Prostate gland (tissue), 2 donors: Measurements from ENCODE around the gene TXNRD2. TPM values are rescaled to one million over a fixed set of nuclear protein-coding genes. Genes with fewer than 3 reads are reported as not detected.
"Not testable (repeated sequence)": the region's sequence is repeated elsewhere in the genome, so short reads cannot be mapped to it uniquely, and the experiment has no call there.

ENCODE experiments used
- DNase-seq: peaks from one replicate; pipeline ENCODE4 v3.0.0-alpha.2; 2019; ENCODE audit warnings: low spot score
- H3K27ac ChIP-seq, 2 donors: fragments of 200-600 bp; sonication (generic); 2 replicates each; pipeline ENCODE4 v1.5.1; 2017 to 2019
- H3K27me3 ChIP-seq: fragments of 200-600 bp; sonication (generic); replicated peaks from 2 replicates; pipeline ENCODE4 v1.5.1; 2019; ENCODE audit not compliant: insufficient read depth
- H3K36me3 ChIP-seq, 2 donors: fragments of 200-600 bp; sonication (generic); 1 replicate in 1 of 2; 2 replicates in 1 of 2; pipeline versions ENCODE4 v1.5.1 to v1.8.1; 2017 to 2019
- H3K4me1 ChIP-seq: fragments of 200-600 bp; sonication (generic); replicated peaks from 2 replicates; pipeline ENCODE4 v1.5.1; 2019
- H3K4me3 ChIP-seq, 2 donors: fragments of 200-600 bp; sonication (generic); 2 replicates each; pipeline ENCODE4 v1.5.1; 2017 to 2019
- H3K9me3 ChIP-seq: fragments of 200-600 bp; sonication (generic); 2 replicates; pipeline ENCODE4 v1.5.1; 2017
- CTCF ChIP-seq, 4 experiments: fragments of 200-600 bp in 2 of 4; fragments of 450-650 bp in 2 of 4; sonication (generic) in 2 of 4; IDR thresholded peaks; 1 replicate in 3 of 4; 2 replicates in 1 of 4; pipeline ENCODE4 v1.5.1; 2016 to 2019; ENCODE audit warnings: antibody characterized with exemption in 4 of 4, mild to moderate bottlenecking in 2 of 4, moderate library complexity in 2 of 4
- POLR2A ChIP-seq: fragments of 450-650 bp; IDR thresholded peaks from one replicate; pipeline ENCODE4 v1.6.1; 2016; ENCODE audit warnings: antibody characterized with exemption, mild to moderate bottlenecking
- POLR2AphosphoS5 ChIP-seq: sonication (generic); formaldehyde crosslinking; IDR thresholded peaks from one replicate; pipeline ENCODE4 v1.6.1; 2017; ENCODE audit warnings: antibody characterized with exemption
- WGBS: methylation state at CpG from one replicate; pipeline ENCODE4 v1.1.5; 2018; 5-methylcytosine and 5-hydroxymethylcytosine counted together
- intact Hi-C: fragments of 100-400 bp; cut with DNase I; formaldehyde crosslinking; loops from one replicate; pipeline ENCODE4 v1.14.2; 2022
- total RNA-seq, 2 donors: library from RNA; depleted of rRNA; stranded (reverse); fragments of >200 nt; gene quantifications; one replicate each; pipeline ENCODE4 v1.1.0, GENCODE V29; 2016

Gene TXNRD2
- total RNA-seq, 2 donors from 2014 or later, result 62.1 to 84.5 TPM

- TF ChIP-seq POLR2A, result no peak
- H3K4me3 ChIP-seq, result no peak overlapping the region
- H3K27me3 ChIP-seq, result no peaks in the 10 kb centered on the region
- no peak for DNase-seq
- intact Hi-C loops, result loop anchor here (1.0 kb wide), 1 partner anchor 179 kb away; no protein-coding TSS in a partner anchor
- peaks cover 0 to 7% of the 10 kb centered on the region in 2 donors for H3K36me3 ChIP-seq
- H3K4me1 ChIP-seq, result peaks cover 15% of the 10 kb centered on the region
- whole genome bisulfite sequencing, result 33% methylated on average over 3 of the region's 4 CpGs
- H3K9me3 ChIP-seq, result no peaks in the 10 kb centered on the region
- peak overlapping the region in 1 of 2 donors; percentile 23 for H3K27ac ChIP-seq
These were observed 31.4 kb downstream of the TXNRD2 start for GRCh38 chr22:19910180-19910744.

- no peaks in the 10 kb centered on the region for H3K27me3 ChIP-seq
- 32% methylated on average over 6 of the region's 6 CpGs for WGBS
- no peak overlapping the region for H3K4me3 ChIP-seq
- peak; percentile 83 to 96 (median 92) for TF ChIP-seq CTCF (IDR thresholded peaks at IDR 0.05)
- peak; percentile 50 for TF ChIP-seq POLR2AphosphoS5
- TF ChIP-seq POLR2A, result no peak
- peaks cover 20% of the 10 kb centered on the region for H3K4me1 ChIP-seq
- DNase-seq, result peak; percentile 86
- H3K36me3 ChIP-seq, result peaks cover 0 to 3% of the 10 kb centered on the region in 2 donors
- peak overlapping the region in 1 of 2 donors; percentile 23 for H3K27ac ChIP-seq
- no peaks in the 10 kb centered on the region for H3K9me3 ChIP-seq
- intact Hi-C loops, result loop anchor here (1.0 kb wide), 1 partner anchor 178 kb away; no protein-coding TSS in a partner anchor
These were observed 32.1 kb downstream of the TXNRD2 start for GRCh38 chr22:19909350-19910179.

GRCh38 chr22:19907902-19908301 lies 33.7 kb downstream of the TXNRD2 start:
- H3K27me3 ChIP-seq, H3K9me3 ChIP-seq, H3K4me3 ChIP-seq, H3K27ac ChIP-seq, H3K36me3 ChIP-seq, intact Hi-C loops, DNase-seq: not testable (repeated sequence)
- H3K4me1 ChIP-seq, result peaks cover 20% of the 10 kb centered on the region
- 93% methylated on average over 16 of the region's 16 CpGs for WGBS

- peaks cover 18% of the 10 kb centered on the region for H3K4me1 ChIP-seq
- 91% methylated on average over 25 of the region's 25 CpGs for WGBS
- H3K36me3 ChIP-seq, DNase-seq, intact Hi-C loops, H3K27ac ChIP-seq, H3K4me3 ChIP-seq, H3K27me3 ChIP-seq, H3K9me3 ChIP-seq: not testable (repeated sequence)
These were observed 34.8 kb downstream of the TXNRD2 start for GRCh38 chr22:19906864-19907263.

GRCh38 chr22:19905347-19906276 lies 36.0 kb downstream of the TXNRD2 start:
- Histone ChIP-seq H3K36me3 (no peaks in the 10 kb centered on the region), H3K27ac (no peak overlapping the region), H3K4me1 (peaks cover 12% of the 10 kb centered on the region), H3K4me3 (no peak overlapping the region), H3K27me3 (no peaks in the 10 kb centered on the region), H3K9me3 (no peaks in the 10 kb centered on the region)
- intact Hi-C loops, result no loop called here
- no peak for TF ChIP-seq POLR2A
- TF ChIP-seq POLR2AphosphoS5, result no peak
- TF ChIP-seq CTCF (IDR thresholded peaks at IDR 0.05), result no peak
- DNase-seq, result no peak
- WGBS, result 63% methylated on average over 22 of the region's 22 CpGs

GRCh38 chr22:19904935-19905334 lies 36.7 kb downstream of the TXNRD2 start:
- Histone ChIP-seq H3K4me1 (peaks cover 12% of the 10 kb centered on the region), H3K36me3 (no peaks in the 10 kb centered on the region), H3K27me3 (no peaks in the 10 kb centered on the region), H3K27ac (peak overlapping the region in 1 of 2 donors; percentile 19), H3K4me3 (no peak overlapping the region), H3K9me3 (no peaks in the 10 kb centered on the region)
- intact Hi-C loops, result no loop called here
- no peak for TF ChIP-seq CTCF (IDR thresholded peaks at IDR 0.05)
- no peak for DNase-seq
- WGBS, result 55% methylated on average over 7 of the region's 7 CpGs
